ENCODE measurements around the gene PLG.
"Not testable (repeated sequence)": the region's sequence is repeated elsewhere in the genome, so short reads cannot be mapped to it uniquely, and the experiment has no call there.

Gene PLG

GRCh38 chr6:160795721-160796120, 93.7 kb downstream of the PLG start:
- POLR2A ChIA-PET = no interaction called here
- CTCF ChIA-PET = no interaction called here
- DNase-seq (ENCODE audit: extremely low spot score) = no peak
- TF ChIP-seq SP1 (IDR thresholded peaks at IDR 0.05) (no peak), PKNOX1 (IDR thresholded peaks at IDR 0.05) (no peak), ZNF384 (IDR thresholded peaks at IDR 0.05) (no peak), BHLHE40 (IDR thresholded peaks at IDR 0.05; ENCODE audit: borderline replicate concordance) (no peak), HDGF (IDR thresholded peaks at IDR 0.05; ENCODE audit: borderline replicate concordance) (no peak), FOXM1 (IDR thresholded peaks at IDR 0.05; ENCODE audit: borderline replicate concordance) (no peak), SUZ12 (IDR thresholded peaks at IDR 0.05) (no peak), FOXA1 (IDR thresholded peaks at IDR 0.05) (no peak)

GRCh38 chr6:160798625-160799024, 96.6 kb downstream of the PLG start:
- ChIA-PET CTCF (no interaction called here), POLR2A (no interaction called here)
- no peak for DNase-seq (ENCODE audit: extremely low spot score)

GRCh38 chr6:160799801-160800506, 97.9 kb downstream of the PLG start:
- CTCF ChIA-PET = no interaction called here
- POLR2A ChIA-PET = no interaction called here
- no peak for DNase-seq (ENCODE audit: extremely low spot score)
- TF ChIP-seq L3MBTL2 (conservative IDR thresholded peaks at IDR 0.05) (no peak), FOXK2 (IDR thresholded peaks at IDR 0.05) (no peak), ELF4 (IDR thresholded peaks at IDR 0.05) (no peak), LEF1 (IDR thresholded peaks at IDR 0.05; ENCODE audit: borderline replicate concordance) (no peak), TARDBP (IDR thresholded peaks at IDR 0.05) (no peak), FOXM1 (IDR thresholded peaks at IDR 0.05; ENCODE audit: borderline replicate concordance) (no peak)

More at GRCh38 chr6:160798625-160799024, 96.6 kb downstream of the PLG start:
- TF ChIP-seq PKNOX1 (IDR thresholded peaks at IDR 0.05) (no peak), FOXA1 (IDR thresholded peaks at IDR 0.05) (no peak), ARNT (IDR thresholded peaks at IDR 0.05) (no peak), BHLHE40 (IDR thresholded peaks at IDR 0.05; ENCODE audit: borderline replicate concordance) (no peak), FOXK2 (IDR thresholded peaks at IDR 0.05) (no peak), ZNF384 (IDR thresholded peaks at IDR 0.05) (no peak), L3MBTL2 (conservative IDR thresholded peaks at IDR 0.05) (no peak), NFRKB (IDR thresholded peaks at IDR 0.05) (no peak), CTBP1 (IDR thresholded peaks at IDR 0.05; ENCODE audit: borderline replicate concordance) (no peak), ELF4 (IDR thresholded peaks at IDR 0.05) (no peak), LEF1 (IDR thresholded peaks at IDR 0.05; ENCODE audit: borderline replicate concordance) (no peak), HDGF (IDR thresholded peaks at IDR 0.05; ENCODE audit: borderline replicate concordance) (no peak), FOXM1 (IDR thresholded peaks at IDR 0.05; ENCODE audit: borderline replicate concordance) (no peak), SP1 (IDR thresholded peaks at IDR 0.05) (no peak), TARDBP (IDR thresholded peaks at IDR 0.05) (no peak), SUZ12 (IDR thresholded peaks at IDR 0.05) (no peak)

- DNase-seq (ENCODE audit: extremely low spot score) = no peak
- TF ChIP-seq ARNT (IDR thresholded peaks at IDR 0.05) = no peak
- TF ChIP-seq L3MBTL2 (conservative IDR thresholded peaks at IDR 0.05) = no peak
- no peak for TF ChIP-seq FOXM1 (IDR thresholded peaks at IDR 0.05; ENCODE audit: borderline replicate concordance)
- no peak for TF ChIP-seq ELF4 (IDR thresholded peaks at IDR 0.05)
- TF ChIP-seq NFRKB (IDR thresholded peaks at IDR 0.05) = no peak
- TF ChIP-seq HDGF (IDR thresholded peaks at IDR 0.05; ENCODE audit: borderline replicate concordance) = no peak
- no peak for TF ChIP-seq SP1 (IDR thresholded peaks at IDR 0.05)
- TF ChIP-seq BHLHE40 (IDR thresholded peaks at IDR 0.05; ENCODE audit: borderline replicate concordance) = no peak
- TF ChIP-seq ZNF384 (IDR thresholded peaks at IDR 0.05) = no peak
- no peak for TF ChIP-seq TARDBP (IDR thresholded peaks at IDR 0.05)
- TF ChIP-seq SUZ12 (IDR thresholded peaks at IDR 0.05) = no peak
- TF ChIP-seq CTBP1 (IDR thresholded peaks at IDR 0.05; ENCODE audit: borderline replicate concordance) = no peak
- no peak for TF ChIP-seq PKNOX1 (IDR thresholded peaks at IDR 0.05)
- no peak for TF ChIP-seq LEF1 (IDR thresholded peaks at IDR 0.05; ENCODE audit: borderline replicate concordance)
- POLR2A ChIA-PET = no interaction called here
- CTCF ChIA-PET = interaction anchor here (0.7 kb wide), 1 partner anchor 12 kb away, joined by 3 read pairs; no protein-coding TSS in a partner anchor
These were observed 99.4 kb downstream of the PLG start for GRCh38 chr6:160801418-160801817.

GRCh38 chr6:160802049-160802448, 100.0 kb downstream of the PLG start:
- CTCF ChIA-PET; POLR2A ChIA-PET; DNase-seq (ENCODE audit: extremely low spot score): not testable (repeated sequence)
